K562 (cell line): ENCODE results near the gene PARD3B. TPM values are rescaled to one million over a fixed set of nuclear protein-coding genes. Genes with fewer than 3 reads are reported as not detected.

Experiments
- ATAC-seq: fragments of 200-7000 bp; cut with Tn5 transposase; 3 replicates; pipeline ENCODE4 v1.9.1; 2020; ENCODE audit warnings: moderate library complexity
- BruUV-seq: library from RNA; stranded (reverse); fragments of 400-500 nt; replicated peaks from 2 replicates; lab custom pipeline; 2021; lab: Mats Ljungman, UMichigan
- CTCF ChIA-PET: fragments of 300-600 bp; formaldehyde crosslinking; extraction: SDS; loops from one replicate; lab custom pipeline; 2021; ENCODE audit warnings: low intra/inter-chr PET ratio; lab: Yijun Ruan, JAX
- POLR2A ChIA-PET: fragments of 300-600, 350-650 bp; sonication (Branson Sonifier 250); formaldehyde crosslinking; extraction: SDS; loops from one replicate; lab custom pipeline; 2021; ENCODE audit warnings: antibody characterized with exemption, inconsistent platforms; lab: Yijun Ruan, JAX
- DNase-seq, 4 experiments: peaks; one replicate each; pipeline versions ENCODE4 v3.0.0 to v3.0.0-alpha.2; 2011 to 2018; ENCODE audit warnings: low spot score in 3 of 4, mixed read lengths in 3 of 4; ENCODE audit errors: extremely low read depth in 1 of 4
- FAIRE-seq: peaks from 2 replicates; lab custom pipeline; 2011; peaks lifted over from hg19 to GRCh38; lab: Jason Lieb, UNC
- H2AFZ ChIP-seq: 2 replicates; pipeline ENCODE4 v1.6.0; 2011; ENCODE audit warnings: low read depth, low read length, control low read depth, inconsistent platforms
- H3K27ac ChIP-seq: fragments of 200-600 bp; 3 replicates; pipeline ENCODE4 v1.8.0; 2011; ENCODE audit warnings: low read depth, mild to moderate bottlenecking, control low read depth, inconsistent platforms, low read length, moderate library complexity, mixed read lengths; ENCODE audit errors: extremely low read depth
- H3K27me3 ChIP-seq, 2 experiments: fragments of 300-600 bp in 1 of 2; 2 replicates in 1 of 2; 3 replicates in 1 of 2; pipeline versions ENCODE4 v1.6.0 to v1.8.0; 2011; ENCODE audit warnings: inconsistent platforms in 2 of 2, low read length in 2 of 2, mild to moderate bottlenecking in 1 of 2, mixed read lengths in 1 of 2, moderate library complexity in 1 of 2; ENCODE audit not compliant: control insufficient read depth in 2 of 2, insufficient read depth in 2 of 2
- H3K36me3 ChIP-seq: fragments of 300-600 bp; 3 replicates; pipeline ENCODE4 v1.8.0; 2011; ENCODE audit warnings: mild to moderate bottlenecking, low read length, inconsistent platforms; ENCODE audit not compliant: control insufficient read depth, insufficient read depth
- H3K4me1 ChIP-seq, 2 experiments: fragments of 200-600 bp in 1 of 2; replicated peaks in 1 of 2; 2 replicates in 1 of 2; 3 replicates in 1 of 2; pipeline versions ENCODE4 v1.5.1 to v1.8.0; 2011; ENCODE audit warnings: inconsistent platforms in 2 of 2, low read length in 2 of 2, mild to moderate bottlenecking in 1 of 2, mixed read lengths in 1 of 2, moderate library complexity in 1 of 2; ENCODE audit not compliant: control insufficient read depth in 2 of 2, insufficient read depth in 2 of 2
- H3K4me2 ChIP-seq: 2 replicates; pipeline ENCODE4 v1.6.1; 2011; ENCODE audit warnings: low read length, control low read depth, inconsistent platforms, mixed read lengths; ENCODE audit not compliant: insufficient read depth
- H3K4me3 ChIP-seq: fragments of 200-600 bp; sonication (generic), shearing (Covaris generic); 2 replicates; pipeline ENCODE4 v1.5.1; 2016; ENCODE audit warnings: control low read depth, inconsistent platforms
- H3K79me2 ChIP-seq: fragments of 200-600 bp; 3 replicates; pipeline ENCODE4 v1.8.0; 2011; ENCODE audit warnings: low read length, inconsistent platforms; ENCODE audit not compliant: control insufficient read depth, insufficient read depth
- H3K9ac ChIP-seq, 2 experiments: 2 replicates each; pipeline versions ENCODE4 v1.6.0 to v1.6.1; 2011; ENCODE audit warnings: low read depth in 2 of 2, low read length in 2 of 2, control low read depth in 1 of 2, inconsistent platforms in 1 of 2, mild to moderate bottlenecking in 1 of 2, mixed read lengths in 1 of 2; ENCODE audit not compliant: insufficient read depth in 1 of 2
- H3K9me1 ChIP-seq: one replicate; pipeline ENCODE4 v1.6.0; 2011; ENCODE audit warnings: inconsistent platforms, mild to moderate bottlenecking, low read length, moderate library complexity; ENCODE audit not compliant: control insufficient read depth, insufficient read depth
- H3K9me3 ChIP-seq: replicated peaks from 2 replicates; pipeline ENCODE4 v1.5.1; 2011; ENCODE audit warnings: low read depth, low read length, inconsistent platforms; ENCODE audit not compliant: control insufficient read depth, insufficient read depth
- H4K20me1 ChIP-seq: replicated peaks from 2 replicates; pipeline ENCODE4 v1.6.1; 2011; ENCODE audit warnings: low read length, inconsistent platforms, mixed read lengths; ENCODE audit not compliant: control insufficient read depth, insufficient read depth
- C11orf30 ChIP-seq: fragments of 450-650 bp; IDR thresholded peaks from 2 replicates; pipeline ENCODE4 v1.6.1; 2016; ENCODE audit warnings: low read depth, mild to moderate bottlenecking
- ELF1 ChIP-seq: fragments of 200-800 bp; sonication (Bioruptor generic); IDR thresholded peaks from 2 replicates; pipeline ENCODE4 v1.6.1; 2016; ENCODE audit warnings: missing genetic modification characterization, missing compliant biosample characterization
- FOSL1 ChIP-seq: fragments of 200-800 bp; sonication (Bioruptor generic); conservative IDR thresholded peaks from 2 replicates; pipeline ENCODE4 v1.6.1; 2016; ENCODE audit warnings: missing genetic modification characterization, missing compliant biosample characterization
- GABPB2 ChIP-seq: fragments of 250-450 bp; sonication (Bioruptor Pico); conservative IDR thresholded peaks from 2 replicates; pipeline ENCODE4 v1.5.1; 2021; ENCODE audit warnings: mild to moderate bottlenecking
- PHB ChIP-seq: fragments of 250-450 bp; sonication (Bioruptor Pico); IDR thresholded peaks from 2 replicates; pipeline ENCODE4 v1.5.0; 2021
- SMARCB1 ChIP-seq: IDR thresholded peaks from 2 replicates; pipeline ENCODE4 v1.6.1; 2011; ENCODE audit warnings: improper control_type of control experiment, low read depth; ENCODE audit not compliant: insufficient read length
- ZKSCAN8 ChIP-seq: fragments of 200-800 bp; sonication (Bioruptor generic); IDR thresholded peaks from 2 replicates; pipeline ENCODE4 v1.6.1; 2016; ENCODE audit warnings: missing genetic modification characterization, missing compliant biosample characterization
- WGBS: fragments of 100-300 bp; shearing (Covaris generic); methylation state at CpG from one replicate; pipeline ENCODE4 v1.1.6; 2016; ENCODE audit warnings: low coverage, mixed read lengths; ENCODE audit not compliant: insufficient coverage; ENCODE audit errors: missing lambda C conversion rate; 5-methylcytosine and 5-hydroxymethylcytosine counted together
- in situ Hi-C: fragments of 300-500 bp; cut with MboI; formaldehyde crosslinking; loops from 4 replicates; pipeline ENCODE4 v1.15.0; 2018; ENCODE audit warnings: inconsistent platforms, mixed read lengths
- intact Hi-C: fragments of 100-400 bp; cut with micrococcal nuclease; formaldehyde crosslinking; loops from 2 replicates; pipeline ENCODE4 v1.14.2; 2022
- polyA plus RNA-seq, 8 experiments: library from polyadenylated mRNA; depleted of rRNA in 4 of 8; stranded (reverse) in 5 of 8; unstranded in 3 of 8; fragments of >200 nt; fragmentation: Nextera tagmentation in 2 of 8; fragmentation: Illumina TruSeq in 1 of 8; extraction: Ambion mirVana in 2 of 8; extraction: Trizol in 1 of 8; gene quantifications; 2 replicates each; pipeline versions ENCODE4 v1.2.1 to v1.2.3, GENCODE V29; 2011 to 2014; ENCODE audit warnings: inconsistent platforms in 1 of 8, missing spikeins in 1 of 8
- total RNA-seq, 7 experiments: library from RNA; depleted of rRNA in 6 of 7; stranded (reverse); fragments of >200 nt in 6 of 7; fragmentation: Illumina TruSeq in 2 of 7; extraction: Trizol in 2 of 7; gene quantifications; 2 replicates each; pipeline versions ENCODE4 v1.2.1 to v1.2.3, GENCODE V29; 2011 to 2021; ENCODE audit warnings: low replicate concordance in 1 of 7
- TF ChIP-seq, protein P1 (sequence below): fragments of 200-400 bp; formaldehyde crosslinking; IDR thresholded peaks from 2 replicates; pipeline ENCODE4 v1.6.1; 2017; ENCODE audit warnings: mild to moderate bottlenecking, low read depth, low read length, moderate library complexity
- TF ChIP-seq, protein P2 (sequence below): fragments of 250-450 bp; sonication (Bioruptor Pico); IDR thresholded peaks from 2 replicates; pipeline ENCODE4 v1.5.0; 2021
- TF ChIP-seq, protein P3 (sequence below): fragments of 450-650 bp; formaldehyde crosslinking; IDR thresholded peaks from 2 replicates; pipeline ENCODE4 v1.4.0; 2020; ENCODE audit warnings: mild to moderate bottlenecking
- TF ChIP-seq, protein P4 (sequence below): fragments of 200-800 bp; sonication (Bioruptor generic); IDR thresholded peaks from 2 replicates; pipeline ENCODE4 v1.6.1; 2017; ENCODE audit warnings: missing genetic modification characterization, missing compliant biosample characterization
- TF ChIP-seq, protein P5 (sequence below), 2 experiments: fragments of 450-650 bp; IDR thresholded peaks; 2 replicates each; pipeline ENCODE4 v1.6.1; 2016

The PARD3B gene
- total and polyA plus RNA-seq, 9 of the 15 experiments (the other 6 are each of a cell fraction or from before 2014, with no cell fraction given): 0.15 to 3.0 (median 1.1) TPM

DNA sequence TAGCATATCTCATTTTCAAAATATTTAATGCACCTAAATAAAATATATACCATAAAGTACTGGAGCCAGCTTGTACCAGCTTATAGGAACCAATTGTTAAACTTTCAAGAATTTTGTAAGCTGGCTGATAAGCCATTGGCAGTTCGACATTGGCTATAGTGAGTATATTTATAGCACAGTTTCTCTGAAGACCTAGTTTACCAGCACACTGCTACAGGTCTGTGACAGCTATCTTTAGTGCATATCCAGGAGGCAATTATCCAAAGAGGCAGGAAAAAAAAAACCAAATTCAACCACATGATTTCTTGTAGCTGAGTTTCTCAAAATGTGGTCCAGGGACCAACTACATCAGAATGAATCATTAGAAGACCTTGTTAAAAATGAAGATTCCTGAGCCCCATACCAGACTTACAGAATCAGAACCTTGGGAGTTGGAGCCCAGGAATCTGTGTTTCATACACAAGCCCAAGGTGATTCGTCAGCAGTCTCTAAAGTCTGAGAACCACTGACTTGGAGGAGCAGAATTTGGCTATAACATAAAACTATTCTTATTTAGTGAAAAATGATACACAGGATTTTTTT, 858.1 kb downstream of the PARD3B start (continued):
- TF ChIP-seq, protein P1, sequence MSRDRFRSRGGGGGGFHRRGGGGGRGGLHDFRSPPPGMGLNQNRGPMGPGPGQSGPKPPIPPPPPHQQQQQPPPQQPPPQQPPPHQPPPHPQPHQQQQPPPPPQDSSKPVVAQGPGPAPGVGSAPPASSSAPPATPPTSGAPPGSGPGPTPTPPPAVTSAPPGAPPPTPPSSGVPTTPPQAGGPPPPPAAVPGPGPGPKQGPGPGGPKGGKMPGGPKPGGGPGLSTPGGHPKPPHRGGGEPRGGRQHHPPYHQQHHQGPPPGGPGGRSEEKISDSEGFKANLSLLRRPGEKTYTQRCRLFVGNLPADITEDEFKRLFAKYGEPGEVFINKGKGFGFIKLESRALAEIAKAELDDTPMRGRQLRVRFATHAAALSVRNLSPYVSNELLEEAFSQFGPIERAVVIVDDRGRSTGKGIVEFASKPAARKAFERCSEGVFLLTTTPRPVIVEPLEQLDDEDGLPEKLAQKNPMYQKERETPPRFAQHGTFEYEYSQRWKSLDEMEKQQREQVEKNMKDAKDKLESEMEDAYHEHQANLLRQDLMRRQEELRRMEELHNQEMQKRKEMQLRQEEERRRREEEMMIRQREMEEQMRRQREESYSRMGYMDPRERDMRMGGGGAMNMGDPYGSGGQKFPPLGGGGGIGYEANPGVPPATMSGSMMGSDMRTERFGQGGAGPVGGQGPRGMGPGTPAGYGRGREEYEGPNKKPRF: no peak
- TF ChIP-seq, protein P2, sequence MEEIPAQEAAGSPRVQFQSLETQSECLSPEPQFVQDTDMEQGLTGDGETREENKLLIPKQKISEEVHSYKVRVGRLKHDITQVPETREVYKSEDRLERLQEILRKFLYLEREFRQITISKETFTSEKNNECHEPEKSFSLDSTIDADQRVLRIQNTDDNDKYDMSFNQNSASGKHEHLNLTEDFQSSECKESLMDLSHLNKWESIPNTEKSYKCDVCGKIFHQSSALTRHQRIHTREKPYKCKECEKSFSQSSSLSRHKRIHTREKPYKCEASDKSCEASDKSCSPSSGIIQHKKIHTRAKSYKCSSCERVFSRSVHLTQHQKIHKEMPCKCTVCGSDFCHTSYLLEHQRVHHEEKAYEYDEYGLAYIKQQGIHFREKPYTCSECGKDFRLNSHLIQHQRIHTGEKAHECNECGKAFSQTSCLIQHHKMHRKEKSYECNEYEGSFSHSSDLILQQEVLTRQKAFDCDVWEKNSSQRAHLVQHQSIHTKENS (CRISPR knock-in tag): no peak
- TF ChIP-seq ZKSCAN8 (CRISPR knock-in tag) (no peak), C11orf30 (no peak), GABPB2 (CRISPR knock-in tag) (no peak)

DNA sequence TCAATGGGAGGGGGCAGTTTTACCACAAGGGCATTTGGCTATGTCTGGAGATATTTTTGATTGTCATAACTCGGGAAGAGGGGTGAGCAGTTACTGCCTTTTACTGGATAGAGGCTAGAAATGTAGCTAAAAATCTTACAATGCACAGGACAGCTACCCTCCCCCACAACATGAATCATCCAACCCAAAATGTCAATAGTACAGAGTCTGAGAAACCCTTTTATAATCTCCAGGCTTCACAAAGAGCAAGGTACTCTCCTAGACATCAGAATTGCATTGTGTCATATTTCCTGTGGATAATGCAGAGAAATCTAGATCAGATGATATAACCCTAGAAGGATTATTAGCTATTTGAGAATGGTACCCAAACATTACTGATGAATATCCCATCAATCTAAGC, 859.9 kb downstream of the PARD3B start:
- FAIRE-seq: no peak
- no peak overlapping the region for H3K4me2 ChIP-seq

More for the DNA sequence above, 859.9 kb downstream of the PARD3B start:
- Histone ChIP-seq H3K9me3 (no peaks in the 10 kb centered on the region), H3K4me3 (no peak overlapping the region), H3K4me1 (no peaks in the 10 kb centered on the region), H3K9ac (no peak overlapping the region), H3K27ac (no peak overlapping the region), H4K20me1 (no peaks in the 10 kb centered on the region), H3K79me2 (no peaks in the 10 kb centered on the region), H3K27me3 (no peaks in the 10 kb centered on the region), H2AFZ (no peak overlapping the region), H3K36me3 (no peaks in the 10 kb centered on the region), H3K9me1 (no peaks in the 10 kb centered on the region)
- no peak for TF ChIP-seq SMARCB1
- TF ChIP-seq PHB: no peak
- TF ChIP-seq, protein P3, sequence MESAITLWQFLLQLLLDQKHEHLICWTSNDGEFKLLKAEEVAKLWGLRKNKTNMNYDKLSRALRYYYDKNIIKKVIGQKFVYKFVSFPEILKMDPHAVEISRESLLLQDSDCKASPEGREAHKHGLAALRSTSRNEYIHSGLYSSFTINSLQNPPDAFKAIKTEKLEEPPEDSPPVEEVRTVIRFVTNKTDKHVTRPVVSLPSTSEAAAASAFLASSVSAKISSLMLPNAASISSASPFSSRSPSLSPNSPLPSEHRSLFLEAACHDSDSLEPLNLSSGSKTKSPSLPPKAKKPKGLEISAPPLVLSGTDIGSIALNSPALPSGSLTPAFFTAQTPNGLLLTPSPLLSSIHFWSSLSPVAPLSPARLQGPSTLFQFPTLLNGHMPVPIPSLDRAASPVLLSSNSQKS: no peak
- TF ChIP-seq, protein P4, sequence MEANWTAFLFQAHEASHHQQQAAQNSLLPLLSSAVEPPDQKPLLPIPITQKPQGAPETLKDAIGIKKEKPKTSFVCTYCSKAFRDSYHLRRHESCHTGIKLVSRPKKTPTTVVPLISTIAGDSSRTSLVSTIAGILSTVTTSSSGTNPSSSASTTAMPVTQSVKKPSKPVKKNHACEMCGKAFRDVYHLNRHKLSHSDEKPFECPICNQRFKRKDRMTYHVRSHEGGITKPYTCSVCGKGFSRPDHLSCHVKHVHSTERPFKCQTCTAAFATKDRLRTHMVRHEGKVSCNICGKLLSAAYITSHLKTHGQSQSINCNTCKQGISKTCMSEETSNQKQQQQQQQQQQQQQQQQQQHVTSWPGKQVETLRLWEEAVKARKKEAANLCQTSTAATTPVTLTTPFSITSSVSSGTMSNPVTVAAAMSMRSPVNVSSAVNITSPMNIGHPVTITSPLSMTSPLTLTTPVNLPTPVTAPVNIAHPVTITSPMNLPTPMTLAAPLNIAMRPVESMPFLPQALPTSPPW: no peak
- TF ChIP-seq, protein P5, sequence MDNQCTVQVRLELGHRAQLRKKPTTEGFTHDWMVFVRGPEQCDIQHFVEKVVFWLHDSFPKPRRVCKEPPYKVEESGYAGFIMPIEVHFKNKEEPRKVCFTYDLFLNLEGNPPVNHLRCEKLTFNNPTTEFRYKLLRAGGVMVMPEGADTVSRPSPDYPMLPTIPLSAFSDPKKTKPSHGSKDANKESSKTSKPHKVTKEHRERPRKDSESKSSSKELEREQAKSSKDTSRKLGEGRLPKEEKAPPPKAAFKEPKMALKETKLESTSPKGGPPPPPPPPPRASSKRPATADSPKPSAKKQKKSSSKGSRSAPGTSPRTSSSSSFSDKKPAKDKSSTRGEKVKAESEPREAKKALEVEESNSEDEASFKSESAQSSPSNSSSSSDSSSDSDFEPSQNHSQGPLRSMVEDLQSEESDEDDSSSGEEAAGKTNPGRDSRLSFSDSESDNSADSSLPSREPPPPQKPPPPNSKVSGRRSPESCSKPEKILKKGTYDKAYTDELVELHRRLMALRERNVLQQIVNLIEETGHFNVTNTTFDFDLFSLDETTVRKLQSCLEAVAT (IDR thresholded peaks at IDR 0.05): no peak
- TF ChIP-seq FOSL1 (tag): 0 out of 2 replicates have a peak, but pooled peaks have one; percentile 16
- TF ChIP-seq ELF1 (tag): no peak
- WGBS: no CpG with 5 or more reads among the region's 1 CpG
- BruUV-seq: no TSS peak
- POLR2A ChIA-PET: no interaction called here
- intact Hi-C loops: no loop called here
- ATAC-seq (no peak), DNase-seq (no peak)
- CTCF ChIA-PET: no interaction called here
- in situ Hi-C loops: no loop called here
